AG10803 (cell line): ENCODE measurements around the gene TMEM238.

Source experiments
- DNase-seq: peaks from one replicate; pipeline ENCODE4 v3.0.0; 2010; ENCODE audit warnings: low read depth
- H3K4me3 ChIP-seq: 2 replicates; pipeline ENCODE4 v1.5.1; 2011; ENCODE audit warnings: mild to moderate bottlenecking, low read length, control low read depth
- TF ChIP-seq, protein P1 (sequence below): conservative IDR thresholded peaks from 2 replicates; pipeline ENCODE4 v1.5.1; 2011; ENCODE audit warnings: mild to moderate bottlenecking, low read length, control low read depth, inconsistent platforms

TMEM238 gene, protein sequence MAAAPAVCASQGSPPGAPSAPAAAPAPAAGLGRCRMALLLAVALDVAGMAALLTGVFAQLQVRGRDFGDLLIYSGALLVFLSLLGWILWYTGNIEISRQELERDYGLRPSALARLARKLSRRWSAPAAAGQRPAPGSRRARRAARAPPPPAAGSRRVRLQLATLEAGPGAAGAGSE

DNA sequence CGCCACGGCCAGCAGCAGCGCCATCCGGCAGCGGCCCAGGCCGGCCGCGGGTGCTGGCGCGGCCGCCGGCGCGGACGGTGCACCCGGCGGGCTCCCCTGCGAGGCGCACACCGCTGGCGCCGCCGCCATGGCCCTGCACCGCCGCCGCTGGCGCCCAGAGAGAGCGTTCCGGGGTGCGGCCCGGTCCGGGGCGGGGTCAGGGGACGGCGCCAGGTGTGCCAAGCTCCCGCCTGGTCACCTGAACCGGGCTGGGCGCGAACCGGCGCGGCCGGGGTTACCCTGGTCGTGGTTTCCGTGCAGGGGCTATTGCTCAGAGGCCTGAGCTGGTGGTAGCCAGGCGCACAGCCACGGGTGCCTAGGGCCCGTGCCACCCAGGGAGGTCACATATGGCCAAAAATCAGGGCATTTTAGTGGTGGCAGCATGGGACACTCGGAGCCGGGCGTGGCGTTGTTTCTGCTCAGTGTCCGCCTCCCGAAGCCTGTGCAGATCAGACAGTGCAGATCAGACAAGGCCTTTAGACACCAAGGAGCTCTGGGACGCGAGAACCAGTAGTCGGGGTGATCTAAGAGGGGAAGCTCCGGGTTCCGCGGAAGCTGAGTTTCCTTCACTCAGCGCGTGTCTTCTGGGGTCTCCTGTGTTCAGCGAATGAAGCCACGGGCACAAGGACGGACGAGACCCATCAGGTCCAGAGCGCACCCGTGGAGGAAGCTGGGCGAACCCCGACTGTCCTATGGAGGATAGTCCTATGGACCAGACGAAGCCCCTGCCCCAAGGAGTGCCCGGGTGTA, at the start of gene TMEM238:
Gene TMEM238 (minus strand): TSS at position 162 of the 789 bp plus-strand sequence. CDS start 33 bp downstream, at position 129.
- TF ChIP-seq, protein P1, sequence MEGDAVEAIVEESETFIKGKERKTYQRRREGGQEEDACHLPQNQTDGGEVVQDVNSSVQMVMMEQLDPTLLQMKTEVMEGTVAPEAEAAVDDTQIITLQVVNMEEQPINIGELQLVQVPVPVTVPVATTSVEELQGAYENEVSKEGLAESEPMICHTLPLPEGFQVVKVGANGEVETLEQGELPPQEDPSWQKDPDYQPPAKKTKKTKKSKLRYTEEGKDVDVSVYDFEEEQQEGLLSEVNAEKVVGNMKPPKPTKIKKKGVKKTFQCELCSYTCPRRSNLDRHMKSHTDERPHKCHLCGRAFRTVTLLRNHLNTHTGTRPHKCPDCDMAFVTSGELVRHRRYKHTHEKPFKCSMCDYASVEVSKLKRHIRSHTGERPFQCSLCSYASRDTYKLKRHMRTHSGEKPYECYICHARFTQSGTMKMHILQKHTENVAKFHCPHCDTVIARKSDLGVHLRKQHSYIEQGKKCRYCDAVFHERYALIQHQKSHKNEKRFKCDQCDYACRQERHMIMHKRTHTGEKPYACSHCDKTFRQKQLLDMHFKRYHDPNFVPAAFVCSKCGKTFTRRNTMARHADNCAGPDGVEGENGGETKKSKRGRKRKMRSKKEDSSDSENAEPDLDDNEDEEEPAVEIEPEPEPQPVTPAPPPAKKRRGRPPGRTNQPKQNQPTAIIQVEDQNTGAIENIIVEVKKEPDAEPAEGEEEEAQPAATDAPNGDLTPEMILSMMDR: no peak
- no peak for DNase-seq

GRCh38 chr19:55433292-55433691, 49.2 kb upstream of the TMEM238 start:
- DNase-seq: no peak
- TF ChIP-seq, protein P1: no peak
- H3K4me3 ChIP-seq: no peak overlapping the region

More for the DNA sequence above, at the start of gene TMEM238:
- H3K4me3 ChIP-seq: peak within 1 kb of the TSS; percentile 60

GRCh38 chr19:55432241-55432959, 48.3 kb upstream of the TMEM238 start:
- no peak for DNase-seq
- TF ChIP-seq, protein P1: no peak

GRCh38 chr19:55431183-55431582, 47.1 kb upstream of the TMEM238 start:
- TF ChIP-seq, protein P1: no peak
- no peak for DNase-seq
- no peak overlapping the region for H3K4me3 ChIP-seq

More at GRCh38 chr19:55432241-55432959, 48.3 kb upstream of the TMEM238 start:
- H3K4me3 ChIP-seq: no peak overlapping the region

DNA sequence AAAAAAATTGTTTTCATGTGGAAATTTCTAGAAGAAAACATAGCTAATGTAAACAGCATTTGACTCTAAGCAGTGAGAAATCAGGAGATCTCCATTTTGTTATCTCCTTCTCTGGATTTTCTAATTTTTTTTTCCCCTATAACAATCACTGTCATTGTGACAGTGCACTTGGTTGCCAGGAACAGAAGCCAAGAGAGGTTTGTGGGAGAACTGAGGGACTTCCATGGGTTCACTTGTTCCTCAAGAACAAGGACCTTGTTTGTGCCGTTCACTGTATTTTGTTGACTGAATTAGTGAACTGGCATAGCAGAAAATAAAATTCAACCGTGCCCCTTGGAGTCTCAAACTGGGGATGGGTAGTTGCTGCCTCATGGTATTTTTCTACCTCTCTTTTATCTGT, 42.0 kb upstream of the TMEM238 start:
- no peak overlapping the region for H3K4me3 ChIP-seq
- TF ChIP-seq, protein P1: no peak
- no peak for DNase-seq

DNA sequence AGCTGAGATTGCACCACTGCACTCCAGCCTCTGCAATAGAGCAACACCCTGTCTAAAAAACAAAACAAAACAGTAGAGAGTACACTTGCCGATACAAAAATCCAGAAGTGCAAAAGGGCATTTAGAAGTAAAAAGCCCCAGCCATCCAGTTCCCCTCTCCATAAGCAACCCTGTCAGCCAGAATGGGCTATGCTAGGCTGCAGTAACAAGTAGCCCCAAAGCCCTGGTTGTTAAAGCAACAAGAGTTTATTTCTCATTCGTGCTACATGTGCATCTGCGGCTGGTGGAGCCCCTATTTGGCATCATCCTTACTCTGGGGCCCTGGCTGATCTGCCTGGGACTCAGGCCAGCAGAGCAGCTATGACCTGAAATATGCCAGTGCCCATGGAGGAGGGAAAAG, 40.4 kb upstream of the TMEM238 start:
- TF ChIP-seq, protein P1: no peak
- DNase-seq: no peak
- H3K4me3 ChIP-seq: no peak overlapping the region
